Muscle layer of duodenum (tissue), 2 donors: ENCODE measurements around the gene UNC45B.
"Not testable (repeated sequence)": the region's sequence is repeated elsewhere in the genome, so short reads cannot be mapped to it uniquely, and the experiment has no call there.

Source experiments
- H3K27ac ChIP-seq: one replicate; pipeline ENCODE4 v1.7.0; 2013; ENCODE audit warnings: mild to moderate bottlenecking, low read length
- H3K27me3 ChIP-seq: one replicate; pipeline ENCODE4 v1.7.0; 2013; ENCODE audit warnings: low read depth, mild to moderate bottlenecking, control low read depth, low read length
- H3K36me3 ChIP-seq, 2 donors: one replicate each; pipeline ENCODE4 v1.7.0; 2013; ENCODE audit warnings: low read length in 2 of 2, control low read depth in 1 of 2, mild to moderate bottlenecking in 1 of 2; ENCODE audit not compliant: insufficient read depth in 2 of 2, control insufficient read depth in 1 of 2
- H3K4me1 ChIP-seq, 2 donors: one replicate each; pipeline ENCODE4 v1.7.0; 2013; ENCODE audit warnings: low read length in 2 of 2, mild to moderate bottlenecking in 2 of 2, control low read depth in 1 of 2, moderate library complexity in 1 of 2; ENCODE audit not compliant: insufficient read depth in 2 of 2, control insufficient read depth in 1 of 2
- H3K4me3 ChIP-seq, 2 donors: one replicate each; pipeline ENCODE4 v1.7.0; 2013; ENCODE audit warnings: low read length in 2 of 2, low read depth in 1 of 2, mild to moderate bottlenecking in 1 of 2
- H3K9me3 ChIP-seq, 2 donors: one replicate each; pipeline ENCODE4 v1.7.0; 2013; ENCODE audit warnings: low read length in 2 of 2, control low read depth in 1 of 2, mild to moderate bottlenecking in 1 of 2; ENCODE audit not compliant: control insufficient read depth in 1 of 2
- donor health status: healthy.

Gene UNC45B

DNA sequence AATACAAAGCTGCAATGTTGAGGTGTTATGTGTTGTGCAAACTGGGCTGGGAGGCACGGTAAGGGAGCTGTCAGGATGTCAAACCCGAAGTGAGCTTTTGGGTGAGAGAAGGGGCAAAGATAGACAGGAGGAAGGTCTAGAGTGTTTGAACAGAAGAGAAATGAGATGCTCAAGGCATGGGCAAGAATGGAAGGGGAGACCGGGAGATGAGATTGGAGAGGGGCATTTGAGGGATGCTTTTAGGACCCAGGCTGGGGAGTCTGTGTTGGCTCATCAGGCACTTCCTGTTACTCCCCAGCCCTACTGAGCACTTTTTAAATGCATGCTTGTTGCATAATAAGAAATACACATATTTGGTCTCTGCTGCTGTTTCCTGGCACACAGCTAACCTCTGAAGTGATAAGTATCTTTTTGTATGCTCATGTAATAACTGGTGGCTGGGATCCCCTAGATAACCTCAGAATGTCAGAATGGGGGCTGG is 13.7 kb downstream of the UNC45B start:
- Histone ChIP-seq H3K4me1 (no peaks in the 10 kb centered on the region), H3K27me3 (no peaks in the 10 kb centered on the region), H3K9me3 (no peaks in the 10 kb centered on the region), H3K27ac (no peak overlapping the region), H3K36me3 (no peaks in the 10 kb centered on the region), H3K4me3 (no peak overlapping the region)

DNA sequence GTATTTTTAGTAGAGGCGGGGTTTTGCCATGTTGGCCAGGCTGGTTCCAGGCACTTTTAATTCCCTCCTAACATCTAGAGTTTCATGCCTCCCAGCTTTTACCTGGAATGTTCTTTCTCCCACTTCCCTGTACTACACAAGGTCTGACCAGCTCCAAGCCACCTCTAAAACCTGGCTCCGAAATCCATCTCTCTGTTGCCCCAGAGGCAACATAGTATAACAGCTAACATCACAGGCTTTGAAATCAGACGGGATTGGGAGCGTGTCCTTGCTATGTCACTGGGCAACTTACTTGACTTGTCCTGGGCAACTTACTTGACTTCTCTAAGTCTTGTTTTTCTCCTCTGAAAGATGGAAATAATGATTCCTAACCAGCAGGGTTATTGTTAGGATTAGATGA is 15.1 kb downstream of the UNC45B start:
- Histone ChIP-seq H3K4me3 (no peak overlapping the region), H3K4me1 (no peaks in the 10 kb centered on the region), H3K27ac (no peak overlapping the region), H3K27me3 (no peaks in the 10 kb centered on the region), H3K36me3 (no peaks in the 10 kb centered on the region), H3K9me3 (no peaks in the 10 kb centered on the region)

DNA sequence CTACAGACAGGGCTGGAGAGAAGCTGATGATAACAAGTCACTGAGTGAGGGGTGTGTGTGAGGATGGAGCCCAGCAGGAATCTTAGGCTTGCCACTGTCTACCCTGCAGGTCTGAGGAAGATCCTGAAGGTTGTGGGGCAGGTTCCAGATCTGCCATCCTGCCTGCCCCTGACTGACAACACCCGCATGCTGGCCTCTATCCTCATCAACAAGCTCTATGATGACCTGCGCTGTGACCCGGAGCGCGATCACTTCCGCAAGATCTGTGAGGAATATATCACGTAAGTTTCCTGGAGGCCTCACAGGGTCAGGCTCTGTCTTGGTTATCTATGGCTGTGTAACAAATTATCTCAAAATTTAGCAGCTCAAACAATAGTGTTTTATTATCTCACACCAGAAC is 16.3 kb downstream of the UNC45B start:
- Histone ChIP-seq H3K27me3 (no peaks in the 10 kb centered on the region), H3K4me1 (no peaks in the 10 kb centered on the region), H3K9me3 (no peaks in the 10 kb centered on the region), H3K36me3 (no peaks in the 10 kb centered on the region), H3K4me3 (no peak overlapping the region), H3K27ac (no peak overlapping the region)

DNA sequence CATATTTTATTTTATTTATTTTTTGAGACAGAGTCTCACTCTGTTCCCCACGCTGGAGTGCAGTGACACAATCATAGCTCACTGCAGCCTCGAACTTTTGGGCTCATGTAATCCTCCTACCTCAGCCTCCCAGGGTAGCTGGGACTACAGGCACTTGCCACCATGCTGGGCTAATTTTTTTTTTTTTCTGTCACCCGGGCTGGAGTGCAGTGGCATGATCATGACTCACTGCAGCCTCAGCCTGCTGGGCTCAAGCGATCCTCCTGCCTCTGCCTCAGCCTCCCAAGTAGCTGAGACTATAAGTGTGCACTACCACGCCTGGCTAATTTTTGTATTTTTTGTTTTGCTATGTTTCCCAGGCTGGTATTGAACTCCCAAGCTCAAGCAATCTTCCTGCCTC is 17.1 kb downstream of the UNC45B start:
- no peaks in the 10 kb centered on the region for H3K4me1 ChIP-seq
- no peak overlapping the region for H3K27ac ChIP-seq
- H3K36me3 ChIP-seq: no peaks in the 10 kb centered on the region
- no peaks in the 10 kb centered on the region for H3K9me3 ChIP-seq
- H3K4me3 ChIP-seq: no peak overlapping the region
- no peaks in the 10 kb centered on the region for H3K27me3 ChIP-seq

DNA sequence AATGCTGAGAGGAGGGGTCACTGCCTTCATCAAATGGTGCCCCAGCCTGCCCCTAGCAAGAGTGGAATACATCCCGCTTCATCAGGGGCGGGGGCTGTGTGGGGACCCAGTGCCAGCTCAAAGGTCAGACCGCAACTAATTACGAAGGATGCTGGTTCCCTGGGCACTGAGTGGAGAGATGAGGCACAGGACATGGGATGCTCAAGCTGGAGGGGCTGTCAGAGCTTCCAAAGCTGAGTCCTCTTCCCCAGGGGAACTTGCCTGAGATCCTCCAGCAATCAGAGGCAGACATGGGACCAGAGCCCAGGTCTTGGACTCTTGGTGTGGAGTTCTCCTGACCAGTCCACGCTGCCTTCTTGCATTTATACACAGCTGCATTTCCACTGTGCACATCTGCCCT is 18.9 kb downstream of the UNC45B start:
- Histone ChIP-seq H3K9me3 (no peaks in the 10 kb centered on the region), H3K4me1 (no peaks in the 10 kb centered on the region), H3K27me3 (no peaks in the 10 kb centered on the region), H3K4me3 (no peak overlapping the region), H3K27ac (no peak overlapping the region), H3K36me3 (no peaks in the 10 kb centered on the region)

DNA sequence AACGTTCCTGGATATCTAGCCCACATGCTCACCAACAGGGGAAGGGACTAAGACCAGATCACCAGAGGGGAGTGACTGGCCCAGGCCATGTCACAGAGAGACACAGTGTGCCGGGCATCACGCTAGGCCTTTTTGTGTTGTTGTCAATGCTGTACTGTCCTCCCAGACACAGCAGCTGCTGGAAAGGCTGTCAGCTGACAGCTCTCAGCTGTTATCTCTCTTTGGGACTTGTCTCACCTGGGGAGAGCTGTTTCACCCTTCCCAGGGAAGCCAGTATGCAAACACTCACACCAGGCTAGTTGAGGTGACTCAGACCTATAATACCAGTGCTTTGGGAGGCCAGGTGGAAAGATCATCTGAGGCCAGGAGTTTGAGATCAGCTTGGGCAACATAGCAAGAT is 19.4 kb downstream of the UNC45B start:
- no peaks in the 10 kb centered on the region for H3K36me3 ChIP-seq
- no peaks in the 10 kb centered on the region for H3K9me3 ChIP-seq
- H3K4me3 ChIP-seq: no peak overlapping the region
- H3K27ac ChIP-seq: no peak overlapping the region
- no peaks in the 10 kb centered on the region for H3K27me3 ChIP-seq
- no peaks in the 10 kb centered on the region for H3K4me1 ChIP-seq

DNA sequence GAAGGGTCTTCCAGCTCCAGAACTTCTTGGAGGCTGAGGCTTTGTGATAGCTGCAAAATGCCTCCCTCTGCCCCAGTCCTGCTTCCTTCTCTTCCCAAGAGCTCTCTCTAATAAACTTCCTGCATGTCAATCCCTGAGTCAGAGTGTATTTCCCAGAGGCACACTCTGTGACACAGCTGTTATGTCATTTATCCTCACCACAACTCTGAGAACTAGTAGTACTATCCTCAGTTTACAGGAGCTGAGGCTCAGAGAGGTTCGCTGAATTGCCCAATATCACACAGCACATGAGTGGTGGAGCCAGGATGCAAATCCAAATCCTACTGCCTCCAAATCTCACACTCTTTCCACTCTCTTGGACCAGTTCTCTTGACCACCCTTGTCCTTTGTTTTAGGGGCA is 20.0 kb downstream of the UNC45B start:
- no peaks in the 10 kb centered on the region for H3K9me3 ChIP-seq
- no peaks in the 10 kb centered on the region for H3K4me1 ChIP-seq
- no peaks in the 10 kb centered on the region for H3K36me3 ChIP-seq
- H3K27ac ChIP-seq: no peak overlapping the region
- no peak overlapping the region for H3K4me3 ChIP-seq
- H3K27me3 ChIP-seq: no peaks in the 10 kb centered on the region

DNA sequence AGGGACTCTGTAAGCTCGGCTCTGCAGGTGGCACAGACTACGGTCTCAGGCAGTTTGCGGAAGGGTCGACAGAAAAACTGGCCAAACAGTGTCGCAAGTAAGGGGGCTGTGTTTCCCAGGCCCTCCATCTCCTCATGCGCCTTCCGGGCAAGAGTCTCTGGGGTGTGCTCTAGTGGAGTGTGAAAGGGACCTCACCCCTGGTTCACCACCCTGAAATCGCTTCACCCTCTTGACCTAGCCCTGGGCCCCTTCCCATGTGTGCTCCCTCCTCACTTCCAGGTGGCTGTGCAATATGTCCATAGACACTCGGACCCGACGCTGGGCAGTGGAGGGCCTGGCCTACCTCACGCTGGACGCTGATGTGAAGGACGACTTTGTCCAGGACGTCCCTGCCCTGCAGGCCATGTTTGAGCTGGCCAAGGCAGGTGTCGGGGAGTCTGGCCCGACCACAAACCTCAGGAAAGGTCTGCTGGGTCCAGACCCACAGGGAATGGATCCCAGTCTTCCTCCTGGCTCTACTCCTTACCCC is 22.3 kb downstream of the UNC45B start:
- no peaks in the 10 kb centered on the region for H3K9me3 ChIP-seq
- H3K27me3 ChIP-seq: no peaks in the 10 kb centered on the region
- no peak overlapping the region for H3K4me3 ChIP-seq
- H3K4me1 ChIP-seq: no peaks in the 10 kb centered on the region
- no peaks in the 10 kb centered on the region for H3K36me3 ChIP-seq
- H3K27ac ChIP-seq: no peak overlapping the region

DNA sequence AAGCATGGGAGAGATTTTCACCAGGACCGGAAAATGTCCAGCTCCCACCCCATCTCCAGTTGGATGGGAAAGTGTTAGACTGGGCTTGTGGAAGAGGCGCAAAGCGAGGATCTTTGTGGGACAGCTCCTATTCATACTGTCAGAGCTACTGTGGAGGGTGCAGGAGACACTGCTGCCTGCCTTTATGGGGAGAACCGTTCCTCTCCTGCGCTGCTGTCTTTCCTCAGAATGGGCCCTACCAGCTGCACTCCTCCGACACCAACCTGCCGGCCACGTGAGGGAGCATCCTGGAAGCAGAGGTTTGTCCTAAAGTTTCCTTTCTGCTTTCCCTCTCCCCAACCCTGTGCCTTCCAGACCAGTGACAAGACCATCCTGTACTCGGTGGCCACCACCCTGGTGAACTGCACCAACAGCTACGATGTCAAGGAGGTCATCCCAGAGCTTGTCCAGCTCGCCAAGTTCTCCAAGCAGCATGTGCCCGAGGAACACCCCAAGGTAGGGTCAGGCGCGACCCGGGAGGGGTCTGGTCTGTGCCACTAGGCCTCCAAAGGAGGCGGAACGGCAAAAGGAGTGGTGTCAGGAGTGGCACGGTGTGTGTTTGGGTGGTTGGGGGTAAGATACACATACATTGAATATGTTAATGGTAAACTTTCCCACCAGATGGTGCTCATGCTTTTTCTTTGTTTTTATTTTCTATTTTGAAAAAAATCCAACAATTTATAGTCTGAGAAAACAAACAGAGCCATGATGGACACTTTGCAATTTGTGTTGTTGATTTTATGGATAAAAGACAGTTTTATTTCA is 23.6 kb downstream of the UNC45B start:
- no peaks in the 10 kb centered on the region for H3K4me1 ChIP-seq
- no peak overlapping the region for H3K27ac ChIP-seq
- H3K4me3 ChIP-seq: no peak overlapping the region
- no peaks in the 10 kb centered on the region for H3K9me3 ChIP-seq
- no peaks in the 10 kb centered on the region for H3K36me3 ChIP-seq
- H3K27me3 ChIP-seq: no peaks in the 10 kb centered on the region

DNA sequence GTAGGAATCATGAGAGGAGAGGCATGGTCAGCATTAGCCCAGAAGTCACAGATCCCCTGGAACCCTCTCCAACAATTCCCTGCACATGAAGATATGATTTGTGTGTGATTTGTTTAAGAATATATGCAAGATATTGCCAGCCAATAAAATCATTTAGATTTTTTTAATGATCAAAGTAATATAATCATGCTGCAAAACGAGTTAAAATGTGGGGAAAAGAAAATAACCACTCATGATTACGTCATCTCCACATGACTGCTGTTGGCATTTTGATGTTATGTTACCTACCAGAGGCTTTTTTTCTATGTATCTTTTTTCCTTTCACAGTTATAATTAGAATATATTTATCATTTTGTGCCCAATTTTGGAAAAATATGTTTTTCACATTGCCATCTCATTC is 24.2 kb downstream of the UNC45B start:
- no peaks in the 10 kb centered on the region for H3K9me3 ChIP-seq
- H3K4me1 ChIP-seq: no peaks in the 10 kb centered on the region
- no peaks in the 10 kb centered on the region for H3K36me3 ChIP-seq
- no peak overlapping the region for H3K27ac ChIP-seq
- no peaks in the 10 kb centered on the region for H3K27me3 ChIP-seq
- no peak overlapping the region for H3K4me3 ChIP-seq

DNA sequence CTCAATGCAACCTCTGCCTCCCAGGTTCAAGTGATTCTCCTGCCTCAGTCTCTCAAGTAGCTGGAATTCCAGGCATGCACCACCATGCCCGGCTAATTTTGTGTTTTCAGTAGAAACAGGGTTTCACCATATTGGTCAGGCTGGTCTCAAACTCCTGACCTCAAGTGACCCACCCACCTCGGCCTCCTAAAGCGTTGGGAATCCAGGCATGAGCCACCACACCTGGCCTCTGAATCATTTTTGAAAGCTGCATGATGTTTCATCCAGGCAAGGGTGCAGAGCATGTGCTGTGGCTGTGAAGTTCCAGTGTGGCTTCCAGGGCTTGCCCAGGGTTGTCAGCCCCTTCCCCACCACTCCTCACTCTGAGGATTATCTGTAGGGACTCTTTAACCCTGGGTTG is 24.7 kb downstream of the UNC45B start:
- not testable (repeated sequence) for H3K4me1 ChIP-seq, H3K27me3 ChIP-seq, H3K9me3 ChIP-seq, H3K4me3 ChIP-seq, H3K27ac ChIP-seq, H3K36me3 ChIP-seq

DNA sequence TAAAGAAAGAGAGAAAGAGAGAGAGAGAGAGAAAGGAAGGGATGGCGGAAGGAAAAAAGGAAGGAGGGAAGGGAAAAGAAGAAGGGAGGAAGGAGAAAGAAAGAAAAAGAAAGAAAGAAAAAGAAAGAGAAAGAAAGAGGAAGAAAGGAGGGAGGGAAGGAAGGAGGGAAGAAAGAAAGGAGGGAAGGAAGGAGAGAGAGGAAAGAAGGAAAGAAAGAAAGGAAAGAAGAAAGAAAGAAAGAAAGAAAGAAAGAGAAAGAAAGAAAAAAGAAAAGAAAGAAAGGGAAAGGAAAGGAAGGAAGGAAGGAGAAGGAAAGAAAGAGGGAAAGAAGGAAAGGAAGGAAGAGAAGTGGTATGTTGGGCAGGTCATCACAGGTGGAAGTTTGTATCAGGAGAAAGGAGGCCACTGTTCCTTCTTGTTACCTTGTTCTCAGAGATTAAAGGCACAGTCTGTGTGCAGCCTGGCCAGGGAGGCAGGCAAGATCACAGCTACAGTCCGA is 27.3 kb downstream of the UNC45B start:
- Histone ChIP-seq H3K4me3 (no peak overlapping the region), H3K9me3 (no peaks in the 10 kb centered on the region), H3K27ac (no peak overlapping the region), H3K36me3 (no peaks in the 10 kb centered on the region), H3K4me1 (no peaks in the 10 kb centered on the region), H3K27me3 (no peaks in the 10 kb centered on the region)
